Right lung (tissue), 10 donors: Measurements from ENCODE around the gene PKP1. TPM values are rescaled to one million over a fixed set of nuclear protein-coding genes. Genes with fewer than 3 reads are reported as not detected.
"Not testable (repeated sequence)": the region's sequence is repeated elsewhere in the genome, so short reads cannot be mapped to it uniquely, and the experiment has no call there.

Experiments
- DNase-seq, 2 donors: peaks; one replicate each; pipeline ENCODE4 v3.0.0-alpha.2; 2013
- long read RNA-seq, 8 donors: transcript quantifications; one replicate each; lab custom pipeline, GENCODE V29; 2026
- polyA plus RNA-seq, 5 donors: library from polyadenylated mRNA; unstranded; fragments of 120-200 nt; gene quantifications; one replicate each; pipeline versions ENCODE4 v1.2.1 to v1.2.3, GENCODE V29; 2013; ENCODE audit warnings: inconsistent platforms in 1 of 5, low replicate concordance in 1 of 5; ENCODE audit not compliant: insufficient read length in 5 of 5, insufficient read depth in 1 of 5

The PKP1 gene
- polyA plus RNA-seq = under 1 TPM; 0.10 to 0.51 (median 0.18) TPM
- long read RNA-seq, donor 1 = 0 reads
- long read RNA-seq, donor 2 = 0 reads
- long read RNA-seq, donor 3 = 0 reads
- long read RNA-seq, donor 4 = 0 reads
- long read RNA-seq, donor 5 = 0 reads
- long read RNA-seq, donor 6 = 0 reads
- long read RNA-seq, donor 7 = 0 reads
- long read RNA-seq, donor 8 = 0 reads

GRCh38 chr1:201282931-201283829, at the start of gene PKP1:
PKP1 (plus strand) TSS chr1:201283506; CDS start chr1:201283703, 197 bp downstream.
- DNase-seq = no peak

GRCh38 chr1:201239646-201240045, 43.7 kb upstream of the PKP1 start:
- not testable (repeated sequence) for DNase-seq

- no peak for DNase-seq
These were observed 43.1 kb upstream of the PKP1 start for GRCh38 chr1:201240171-201240570.

GRCh38 chr1:201241736-201242135, 41.6 kb upstream of the PKP1 start:
- no peak for DNase-seq

- DNase-seq = no peak
These were observed 38.2 kb upstream of the PKP1 start for GRCh38 chr1:201245082-201245481.

- no peak for DNase-seq
These were observed 34.4 kb upstream of the PKP1 start for GRCh38 chr1:201248721-201249559.

- no peak for DNase-seq
These were observed 32.8 kb upstream of the PKP1 start for GRCh38 chr1:201250326-201251011.

- DNase-seq = no peak
These were observed 31.9 kb upstream of the PKP1 start for GRCh38 chr1:201251411-201251810.

GRCh38 chr1:201251851-201252430, 31.4 kb upstream of the PKP1 start:
- no peak for DNase-seq

GRCh38 chr1:201252944-201253371, 30.3 kb upstream of the PKP1 start:
- DNase-seq = no peak

- no peak for DNase-seq
These were observed 29.9 kb upstream of the PKP1 start for GRCh38 chr1:201253411-201253810.

- DNase-seq = no peak
These were observed 29.2 kb upstream of the PKP1 start for GRCh38 chr1:201253906-201254624.

GRCh38 chr1:201254625-201255478, 28.5 kb upstream of the PKP1 start:
- peak; percentile 35 to 52 for DNase-seq

GRCh38 chr1:201255479-201256362, 27.6 kb upstream of the PKP1 start:
- DNase-seq = no peak

GRCh38 chr1:201258132-201258531, 25.2 kb upstream of the PKP1 start:
- DNase-seq = not testable (repeated sequence)

GRCh38 chr1:201258763-201259230, 24.5 kb upstream of the PKP1 start:
- DNase-seq = no peak

- DNase-seq = no peak
These were observed 23.6 kb upstream of the PKP1 start for GRCh38 chr1:201259476-201260235.

- DNase-seq = no peak
These were observed 23.1 kb upstream of the PKP1 start for GRCh38 chr1:201260236-201260590.
